GM18873 (cell line): ENCODE data around the gene CALU.

Source experiments
- ATAC-seq: cut with Tn5 transposase; IDR thresholded peaks from one replicate; pipeline ENCODE4 v1.9.1; 2021; ENCODE audit warnings: mild to moderate bottlenecking, moderate library complexity, moderate number of reproducible peaks; ENCODE audit not compliant: unreplicated experiment, low FRiP score

The CALU gene

DNA sequence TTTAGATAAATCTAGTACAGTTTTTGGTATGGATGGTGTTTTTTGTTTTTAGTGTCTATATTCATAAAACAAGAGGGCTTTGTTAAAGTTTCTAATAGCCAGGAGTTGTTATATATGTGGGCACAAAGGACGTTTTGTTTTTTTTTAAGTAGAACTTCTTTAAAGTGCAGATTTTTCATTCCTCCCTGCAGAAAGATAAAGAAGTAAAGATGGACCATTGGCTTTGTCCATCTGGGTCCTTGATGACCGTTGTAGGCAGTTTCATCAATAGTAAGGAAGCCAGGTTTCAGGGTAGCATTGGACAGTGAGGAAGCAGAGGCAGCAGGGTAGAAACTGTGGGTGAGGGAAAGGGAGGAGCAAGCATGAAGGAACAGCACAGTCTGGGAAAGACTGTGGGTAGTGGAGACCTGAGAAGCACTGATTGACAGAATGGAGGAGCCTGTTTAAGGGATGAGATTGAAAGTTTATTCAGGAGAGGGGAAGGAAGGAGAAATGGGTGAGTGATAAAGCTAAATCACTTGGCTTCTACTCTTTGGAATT, 5.3 kb downstream of the CALU start:
- no peak for ATAC-seq

- ATAC-seq, result no peak
These were observed 6.5 kb downstream of the CALU start for GRCh38 chr7:128745706-128746105.

- ATAC-seq, result no peak
These were observed 8.3 kb downstream of the CALU start for GRCh38 chr7:128747327-128748079.

DNA sequence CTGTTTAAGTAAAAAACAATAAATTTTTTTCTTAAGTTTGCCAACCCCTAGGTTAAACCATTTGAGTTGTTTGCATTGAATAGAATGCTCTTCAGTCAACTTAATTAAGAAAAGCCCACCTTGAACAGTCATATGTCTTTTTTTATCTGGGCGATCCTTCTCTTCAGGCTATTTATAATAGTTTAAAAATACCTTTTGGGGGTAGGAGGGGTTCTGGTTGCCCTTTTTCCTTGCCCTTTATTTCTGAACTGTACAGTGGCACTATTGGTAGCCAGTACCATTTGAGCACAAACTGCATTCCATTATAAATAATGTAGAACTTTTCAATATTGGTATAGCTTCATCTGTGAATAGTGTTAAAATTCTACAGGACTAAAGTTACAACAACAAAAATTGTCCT, 13.1 kb downstream of the CALU start:
- ATAC-seq, result no peak

DNA sequence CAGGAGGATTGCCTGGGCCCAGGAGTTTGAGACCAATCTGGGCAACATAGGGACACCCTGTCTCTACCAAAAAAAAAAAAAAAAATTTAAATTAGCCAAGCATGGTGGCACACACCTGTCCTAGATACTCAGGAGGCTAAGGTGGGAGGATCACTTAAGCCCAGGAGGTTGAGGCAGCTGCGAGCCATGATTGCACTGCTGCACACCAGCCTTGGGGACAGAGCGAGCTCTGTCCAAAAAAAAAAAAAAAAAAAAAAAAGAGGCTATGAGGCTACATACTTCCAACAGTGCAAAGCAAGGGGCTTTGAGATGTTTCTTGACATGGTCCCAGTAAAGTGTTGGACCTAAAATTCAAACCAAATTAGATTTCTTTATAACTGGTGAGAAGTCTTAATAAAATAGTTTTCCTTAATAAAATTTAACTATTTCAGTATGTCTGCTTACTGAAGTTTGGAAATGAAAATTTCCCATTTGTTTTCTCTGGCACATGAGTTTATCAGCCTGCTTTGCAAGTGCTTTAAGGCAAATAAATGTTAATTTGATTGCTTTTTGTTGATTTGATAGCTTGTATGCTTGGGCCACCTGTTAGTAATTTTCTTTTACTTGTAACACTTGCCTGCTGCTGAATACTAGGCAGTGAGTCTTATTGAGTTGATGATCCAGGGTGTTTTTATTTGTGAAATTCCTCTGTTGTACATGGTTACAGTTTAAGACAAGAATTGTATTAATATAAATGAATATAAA, 16.1 kb downstream of the CALU start:
- no peak for ATAC-seq

- no peak for ATAC-seq
These were observed 16.8 kb downstream of the CALU start for GRCh38 chr7:128755819-128756476.

DNA sequence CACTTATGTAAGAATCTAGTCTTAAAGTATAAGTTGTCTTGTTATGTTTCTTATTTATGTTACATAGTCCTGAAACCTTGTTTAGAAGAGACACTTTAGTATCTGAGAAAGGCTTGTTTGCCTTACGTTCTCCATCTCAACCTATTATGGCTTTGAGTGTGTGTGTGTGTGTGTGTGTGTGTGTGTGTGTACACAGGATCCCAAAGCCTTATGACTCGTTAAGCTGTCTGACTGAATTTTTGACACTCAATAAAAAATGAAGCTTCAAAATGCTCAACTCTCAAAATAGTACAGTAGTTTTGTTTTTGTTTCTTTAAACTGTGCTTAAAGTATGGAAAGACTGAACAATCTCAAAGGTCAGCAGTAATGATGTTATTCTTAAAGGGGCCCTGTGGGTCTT, 18.0 kb downstream of the CALU start:
- ATAC-seq, result no peak

GRCh38 chr7:128758553-128758952, 19.4 kb downstream of the CALU start:
- ATAC-seq, result no peak

DNA sequence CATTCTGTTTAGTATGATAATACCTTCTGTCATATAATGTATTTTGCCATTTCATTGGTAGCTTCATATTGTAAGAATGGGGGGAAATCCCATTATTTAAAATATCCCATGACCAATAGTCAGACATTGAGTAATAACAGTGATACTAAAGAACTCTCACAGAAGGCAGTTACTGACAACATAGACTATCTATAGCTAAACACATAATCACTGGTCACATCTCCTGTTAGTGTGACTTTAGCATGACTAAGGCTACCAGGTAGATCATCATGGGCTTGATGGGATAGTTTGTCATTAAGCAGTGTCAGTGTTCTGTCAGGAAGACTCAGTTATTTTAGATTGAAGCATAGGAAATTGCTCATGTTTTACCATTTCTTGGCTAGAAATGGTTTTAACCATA, 20.1 kb downstream of the CALU start:
- no peak for ATAC-seq

GRCh38 chr7:128763541-128763940, 24.4 kb downstream of the CALU start:
- no peak for ATAC-seq

- ATAC-seq, result no peak
These were observed 28.4 kb downstream of the CALU start for GRCh38 chr7:128767475-128768110.

DNA sequence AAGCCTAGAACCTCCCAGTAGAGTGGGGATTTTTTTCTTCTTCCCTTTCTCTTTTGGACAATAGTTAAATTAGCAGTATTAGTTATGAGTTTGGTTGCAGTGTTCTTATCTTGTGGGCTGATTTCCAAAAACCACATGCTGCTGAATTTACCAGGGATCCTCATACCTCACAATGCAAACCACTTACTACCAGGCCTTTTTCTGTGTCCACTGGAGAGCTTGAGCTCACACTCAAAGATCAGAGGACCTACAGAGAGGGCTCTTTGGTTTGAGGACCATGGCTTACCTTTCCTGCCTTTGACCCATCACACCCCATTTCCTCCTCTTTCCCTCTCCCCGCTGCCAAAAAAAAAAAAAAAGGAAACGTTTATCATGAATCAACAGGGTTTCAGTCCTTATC, 31.1 kb downstream of the CALU start:
- ATAC-seq, result no peak

- no peak for ATAC-seq
These were observed 34.4 kb downstream of the CALU start for GRCh38 chr7:128773604-128774003.

GRCh38 chr7:128774029-128774689, 35.0 kb downstream of the CALU start:
- no peak for ATAC-seq

DNA sequence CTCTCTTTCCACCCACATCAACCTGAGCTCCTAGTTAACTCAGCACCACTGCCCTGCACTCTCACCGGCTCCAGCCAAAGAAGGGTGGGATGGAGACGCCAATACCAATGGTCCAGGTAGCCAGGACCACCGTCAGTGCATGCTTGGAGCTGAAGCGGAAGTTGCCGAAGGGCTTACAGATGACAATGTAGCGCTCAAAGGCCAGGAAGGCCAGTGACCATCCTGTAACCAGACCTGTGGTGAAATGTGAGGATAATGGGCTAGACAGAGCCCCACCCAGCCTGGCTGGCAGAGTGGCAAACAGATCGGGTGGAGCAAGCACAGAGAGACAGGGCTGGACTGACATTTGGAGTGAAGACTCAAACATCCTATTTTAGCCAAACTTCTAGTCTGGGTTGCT, 35.8 kb downstream of the CALU start:
- ATAC-seq, result no peak

- ATAC-seq, result no peak
These were observed 36.8 kb downstream of the CALU start, which contains the start of gene OPN1SW for GRCh38 chr7:128775744-128776474. OPN1SW (minus strand) TSS chr7:128775794; CDS start chr7:128775781, 13 bp downstream.

GRCh38 chr7:128777156-128778123, 38.3 kb downstream of the CALU start:
- no peak for ATAC-seq

DNA sequence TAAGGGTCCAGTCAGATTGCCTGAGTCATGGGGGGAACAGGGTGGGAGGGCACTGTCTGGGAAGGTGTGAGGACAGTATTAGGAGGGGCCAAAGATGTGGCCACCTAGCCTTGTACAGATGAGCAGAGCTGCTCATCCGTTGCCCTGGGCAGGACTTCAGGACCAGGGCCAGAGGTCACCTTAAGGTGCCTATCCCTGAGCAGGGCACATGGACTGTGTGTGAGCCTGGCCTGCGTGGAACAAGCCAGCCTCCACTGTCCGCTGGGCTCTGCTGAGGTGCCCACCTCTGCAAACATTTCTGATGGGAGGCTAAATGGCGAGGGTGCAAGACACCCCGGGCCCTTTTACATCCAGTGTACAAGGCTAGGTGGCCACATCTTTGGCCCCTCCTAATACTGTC, 39.8 kb downstream of the CALU start:
- ATAC-seq, result no peak
